Measurements from ENCODE around the gene BRD9. TPM values are rescaled to one million over a fixed set of nuclear protein-coding genes. Genes with fewer than 3 reads are reported as not detected.

Gene BRD9
- total RNA-seq: 32.6 and 34.9 TPM in 2 replicates

GRCh38 chr5:892394-893136 is at the start of gene BRD9, which contains the start of gene TRIP13:
BRD9 (minus strand) TSS chr5:892801; CDS start chr5:892657, 144 bp downstream.
TRIP13 (plus strand) TSS chr5:892884; CDS start chr5:892999, 115 bp downstream.

GRCh38 chr5:850511-851006 is 42.0 kb downstream of the BRD9 start, which contains the start of gene ZDHHC11:
ZDHHC11 (minus strand) TSS chr5:850986; CDS start chr5:850602, 384 bp downstream.

Other genes starting within 250 kb of the BRD9 start
- gene TPPP, start 199.4 kb downstream of the BRD9 start, total RNA-seq: under 0.01 TPM in 1 of 2 replicates, not detected in the other
- not detected in 2 replicates for gene ZDHHC11B, start 108.1 kb downstream of the BRD9 start, total RNA-seq
- gene ZDHHC11, start 41.8 kb downstream of the BRD9 start, total RNA-seq: under 0.01 and 0.29 TPM in 2 replicates
- 48.1 and 51.9 TPM in 2 replicates for gene TRIP13, start 83 bp upstream of the BRD9 start, total RNA-seq
- not detected in 2 replicates for gene NKD2, start 116.0 kb upstream of the BRD9 start, total RNA-seq
- 5.8 and 8.6 TPM in 2 replicates for gene SLC12A7, start 219.3 kb upstream of the BRD9 start, total RNA-seq

Data from myometrial cell (primary cell).